Anterior cingulate cortex (tissue), 58 donors: ENCODE data around the gene PRR5.
"Not testable (repeated sequence)": the region's sequence is repeated elsewhere in the genome, so short reads cannot be mapped to it uniquely, and the experiment has no call there.

Experiments
- DNase-seq, 58 donors: peaks; one replicate each; lab custom pipeline; 2025; lab: John Stamatoyannopoulos, UW

Gene PRR5

DNA sequence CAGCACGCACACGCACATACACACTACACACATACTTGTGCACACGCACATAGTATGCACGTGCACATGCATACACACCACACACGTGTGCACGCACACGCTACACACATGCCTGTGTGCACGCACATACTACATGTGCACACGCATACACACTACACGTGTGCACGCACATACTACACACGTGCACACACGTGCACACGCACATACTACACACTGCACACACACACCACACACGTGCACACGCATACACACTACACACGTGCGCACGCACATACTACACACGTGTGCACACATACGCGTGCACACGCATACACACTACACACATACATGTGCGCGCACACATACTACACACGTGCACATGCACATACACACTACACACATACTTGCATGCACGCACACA is 30.7 kb downstream of the PRR5 start:
- no peak for DNase-seq

DNA sequence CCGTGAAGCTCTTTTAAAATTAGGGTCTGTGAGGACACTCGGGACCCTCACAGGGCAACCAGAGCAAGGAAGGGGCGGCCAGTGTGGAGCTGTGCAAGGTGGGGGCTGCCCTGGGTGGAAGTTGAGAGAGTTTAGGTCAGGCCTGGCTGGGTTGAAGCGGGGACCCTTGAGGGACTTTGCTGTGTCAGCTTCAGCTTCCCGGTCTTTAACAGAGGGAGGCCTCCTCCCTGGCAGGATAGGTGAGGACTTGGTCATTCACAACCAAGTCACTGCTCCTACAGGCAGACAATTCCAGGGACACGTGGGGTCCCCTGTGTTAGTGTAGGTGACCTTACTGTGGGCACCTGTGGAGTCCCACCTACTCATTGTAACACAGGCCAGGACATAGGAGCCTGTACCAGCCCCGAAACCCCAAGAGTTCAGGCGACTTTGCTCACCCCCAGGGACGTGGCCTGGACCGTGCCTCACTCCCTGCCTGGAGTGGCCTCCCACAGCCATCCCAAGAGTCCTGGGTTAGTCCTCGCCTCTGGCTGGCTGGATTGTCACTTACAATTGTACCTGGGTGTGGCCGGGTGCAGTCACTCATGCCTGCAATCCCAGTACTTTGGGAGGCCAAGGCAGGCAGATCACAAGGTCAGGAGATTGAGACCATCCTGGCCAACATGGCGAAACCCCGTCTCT is 31.6 kb downstream of the PRR5 start:
- DNase-seq, result no peak

- no peak for DNase-seq
Measured at GRCh38 chr22:44734278-44734677, 32.3 kb downstream of the PRR5 start.

DNA sequence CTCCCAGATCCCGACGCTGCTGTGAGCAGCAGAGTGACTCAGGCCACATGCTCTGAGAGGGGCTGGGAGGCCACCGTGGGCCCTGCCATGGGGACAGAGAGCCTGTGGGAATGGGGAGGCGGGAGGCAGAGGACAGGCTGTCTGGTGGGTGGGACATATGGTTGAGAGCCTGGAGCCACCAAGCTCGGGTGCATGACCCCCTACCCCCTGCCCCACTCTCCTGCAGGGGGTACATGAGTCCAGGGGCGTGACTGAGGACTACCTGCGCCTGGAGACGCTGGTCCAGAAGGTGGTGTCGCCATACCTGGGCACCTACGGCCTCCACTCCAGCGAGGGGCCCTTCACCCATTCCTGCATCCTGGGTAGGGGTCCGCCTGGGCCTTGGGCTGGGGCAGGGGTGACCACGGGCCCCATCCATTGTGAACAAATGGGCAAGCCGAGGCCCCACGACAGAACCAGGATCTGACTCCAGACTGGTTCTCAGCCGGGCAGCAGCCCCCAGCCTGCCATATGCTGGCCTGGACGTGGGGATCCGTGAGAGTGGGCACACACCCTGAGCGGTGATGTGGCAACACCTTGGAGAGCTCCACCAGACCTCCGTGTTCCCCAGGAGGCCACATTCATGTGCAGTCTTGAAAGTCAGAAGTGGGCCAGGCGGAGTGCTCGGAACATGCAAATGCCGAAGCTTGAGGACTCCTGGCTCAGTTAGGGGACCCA is 33.0 kb downstream of the PRR5 start:
- no peak for DNase-seq

DNA sequence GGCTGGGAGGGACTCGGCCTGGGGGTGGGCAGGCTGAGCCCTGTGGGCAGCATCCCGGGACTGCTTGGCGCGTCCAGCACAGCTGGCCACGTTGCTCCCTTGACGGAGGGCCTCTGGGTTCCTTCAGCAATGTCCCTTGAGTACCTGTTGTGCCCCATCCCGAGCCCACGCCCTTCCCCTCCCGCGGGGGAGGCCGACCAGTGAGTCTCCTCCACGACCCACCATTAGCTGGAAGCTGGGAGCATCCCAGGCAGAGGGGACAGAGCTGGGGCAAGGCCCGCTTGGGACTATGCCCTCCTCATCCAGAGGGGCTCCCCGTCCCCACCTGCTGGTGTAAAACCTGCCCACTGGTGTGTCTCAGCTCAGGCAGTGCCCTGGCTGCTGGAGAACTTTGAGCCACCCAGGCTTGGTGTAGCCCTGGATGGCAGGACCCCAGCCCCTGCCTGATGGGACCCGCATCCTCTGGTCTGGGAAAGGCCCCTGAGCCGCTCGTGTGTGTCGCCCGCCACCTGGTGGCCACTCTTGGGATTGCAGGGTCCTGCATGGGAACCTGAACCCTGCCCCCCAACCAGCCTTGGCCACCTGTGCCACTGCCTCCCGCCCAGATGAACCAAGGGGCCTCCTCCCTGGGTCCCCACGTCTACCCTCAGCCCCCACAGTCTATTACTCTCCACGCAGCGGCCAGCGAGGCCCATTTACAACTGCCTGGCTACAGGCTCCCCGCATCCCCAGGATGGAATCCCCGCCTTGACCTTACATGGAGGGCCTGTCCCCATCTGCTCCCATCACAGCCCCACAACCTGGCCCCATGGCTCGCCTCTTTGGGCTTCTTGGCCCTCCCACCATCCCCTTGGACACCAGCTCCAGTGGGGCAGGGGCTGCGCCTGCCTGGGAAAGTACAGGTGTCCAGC is 33.8 kb downstream of the PRR5 start:
- DNase-seq, result peak in 48 of 58 donors; percentile 3 to 84 (median 36)

DNA sequence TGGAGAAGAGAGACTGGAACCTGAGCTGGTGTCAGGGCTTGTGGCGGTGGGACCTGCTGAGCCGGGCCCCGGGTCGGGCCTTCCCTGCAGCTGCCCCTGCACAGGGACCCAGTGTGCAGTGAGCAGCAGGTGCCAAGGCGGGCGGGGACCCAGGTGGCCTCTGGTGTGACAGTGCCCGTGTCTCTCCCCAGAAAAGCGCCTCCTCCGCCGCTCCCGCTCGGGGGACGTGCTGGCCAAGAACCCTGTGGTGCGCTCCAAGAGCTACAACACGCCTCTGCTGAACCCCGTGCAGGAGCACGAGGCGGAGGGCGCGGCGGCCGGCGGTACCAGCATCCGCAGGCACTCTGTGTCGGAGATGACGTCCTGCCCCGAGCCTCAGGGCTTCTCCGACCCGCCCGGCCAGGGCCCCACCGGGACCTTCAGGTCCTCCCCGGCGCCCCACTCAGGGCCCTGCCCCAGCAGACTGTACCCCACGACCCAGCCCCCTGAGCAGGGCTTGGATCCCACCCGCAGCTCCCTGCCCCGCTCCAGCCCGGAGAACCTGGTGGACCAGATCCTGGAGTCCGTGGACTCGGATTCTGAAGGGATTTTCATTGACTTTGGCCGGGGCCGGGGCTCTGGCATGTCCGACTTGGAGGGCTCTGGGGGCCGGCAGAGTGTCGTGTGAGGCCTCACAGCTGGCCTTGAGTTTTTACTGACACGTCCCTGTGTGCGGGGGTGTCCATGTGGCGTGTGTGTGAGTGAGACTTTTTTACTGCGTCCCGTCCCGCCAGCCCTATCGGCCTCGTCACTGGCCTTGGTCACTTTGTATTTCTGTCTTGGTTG is 34.8 kb downstream of the PRR5 start:
- DNase-seq, result no peak

DNA sequence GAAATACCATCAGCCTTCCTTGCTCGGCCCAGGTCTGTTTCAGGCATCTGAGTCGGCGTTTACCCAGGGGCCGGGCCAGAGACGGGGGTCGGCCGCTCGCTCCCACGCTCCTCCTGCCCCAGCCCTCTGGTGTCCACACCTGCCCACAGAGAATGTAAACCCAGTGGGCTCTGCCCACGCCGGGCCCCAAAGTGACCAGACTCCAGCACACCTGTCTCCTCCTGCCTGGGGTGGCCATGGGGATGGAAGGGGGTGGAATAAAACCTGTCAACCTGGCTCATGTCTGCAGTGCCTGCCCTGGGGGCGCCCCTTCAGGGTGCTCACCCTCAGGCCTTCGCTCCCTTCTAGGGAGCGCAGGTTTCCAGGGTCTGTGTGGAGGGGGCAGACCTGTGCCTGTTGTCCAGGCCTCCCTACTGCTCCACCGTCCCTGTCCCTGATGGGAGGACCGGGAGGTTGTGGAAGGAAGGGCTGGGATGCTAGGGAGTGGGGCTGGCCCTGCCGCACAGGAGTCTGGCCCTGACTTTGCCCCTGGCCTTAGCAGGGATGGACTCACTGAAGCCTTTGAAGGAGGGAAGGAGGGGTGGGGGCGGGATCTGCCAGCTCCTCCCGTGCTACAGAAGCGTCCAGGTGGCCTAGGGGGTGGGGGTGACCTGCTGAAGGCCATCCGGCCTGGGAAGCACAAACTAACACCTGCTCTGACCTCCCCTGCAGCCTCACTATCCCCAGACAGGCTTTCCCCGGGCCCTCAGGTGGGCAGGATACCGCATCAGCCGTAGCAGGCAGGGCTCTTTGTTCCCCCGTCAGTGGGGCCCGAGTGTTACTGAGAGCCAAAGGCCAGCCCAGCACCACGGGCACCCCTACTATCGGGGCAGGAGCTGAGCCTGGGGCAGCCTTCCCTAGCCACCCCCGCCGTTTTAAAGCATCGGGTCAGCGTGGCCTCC is 35.7 kb downstream of the PRR5 start:
- no peak for DNase-seq

DNA sequence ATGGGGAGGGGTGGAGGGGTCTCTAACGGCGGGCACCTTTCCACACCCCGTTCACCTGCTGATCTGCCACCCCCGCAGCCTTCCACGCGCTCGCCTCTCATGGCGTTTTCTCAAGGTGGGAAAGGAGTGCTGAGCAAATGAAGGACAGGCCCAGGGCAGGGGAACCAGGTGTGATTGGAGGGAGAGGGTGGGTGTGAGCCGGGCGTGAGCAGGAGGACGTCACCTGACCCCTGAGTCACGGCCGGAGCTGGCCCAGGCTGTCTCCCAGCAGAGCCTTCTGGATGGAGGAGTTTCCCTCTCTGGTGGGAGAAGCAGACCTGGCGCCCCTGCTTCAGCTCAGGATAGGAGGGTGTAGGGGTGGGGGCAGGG is 36.3 kb downstream of the PRR5 start:
- no peak for DNase-seq

GRCh38 chr22:44739024-44739423 is 37.0 kb downstream of the PRR5 start:
- DNase-seq, result no peak

DNA sequence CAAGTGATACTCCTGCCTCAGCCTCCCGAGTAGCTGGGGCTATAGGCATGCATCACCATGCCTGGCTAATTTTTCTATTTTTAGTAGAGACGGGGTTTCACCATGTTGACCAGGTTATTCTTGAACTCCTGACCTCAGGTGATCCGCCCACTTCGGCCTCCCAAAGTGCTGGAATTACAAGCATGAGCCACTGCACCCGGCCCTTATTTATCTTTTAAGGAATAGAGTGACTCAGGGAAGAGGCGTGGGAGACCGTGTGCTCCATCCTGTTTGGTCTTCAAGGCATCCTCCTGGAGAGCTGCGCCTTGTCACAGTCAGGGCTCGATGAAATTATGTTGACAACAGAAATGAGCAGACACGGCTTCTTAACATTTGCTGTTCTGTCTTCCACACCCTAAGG is 37.7 kb downstream of the PRR5 start:
- not testable (repeated sequence) for DNase-seq

DNA sequence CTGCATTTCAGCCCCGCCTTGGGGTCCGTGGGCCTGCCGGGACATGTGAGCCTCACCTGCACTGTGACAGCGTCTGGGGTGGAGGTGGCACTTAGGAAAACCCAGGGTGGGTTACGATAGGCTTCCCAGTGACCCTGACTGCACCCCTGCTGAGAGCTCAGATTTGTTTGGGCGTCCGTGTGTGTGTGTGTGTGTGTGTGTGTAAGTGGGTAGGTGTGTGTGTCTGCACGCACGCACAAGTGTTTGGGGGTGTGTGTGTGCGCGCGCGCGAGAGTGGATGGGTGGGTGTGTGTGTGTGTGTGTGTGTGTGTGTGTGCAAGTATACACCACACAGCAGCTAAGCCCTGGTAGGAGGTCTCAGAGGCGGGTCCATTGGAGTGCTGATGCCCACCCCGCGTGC is 38.3 kb downstream of the PRR5 start:
- DNase-seq, result no peak

DNA sequence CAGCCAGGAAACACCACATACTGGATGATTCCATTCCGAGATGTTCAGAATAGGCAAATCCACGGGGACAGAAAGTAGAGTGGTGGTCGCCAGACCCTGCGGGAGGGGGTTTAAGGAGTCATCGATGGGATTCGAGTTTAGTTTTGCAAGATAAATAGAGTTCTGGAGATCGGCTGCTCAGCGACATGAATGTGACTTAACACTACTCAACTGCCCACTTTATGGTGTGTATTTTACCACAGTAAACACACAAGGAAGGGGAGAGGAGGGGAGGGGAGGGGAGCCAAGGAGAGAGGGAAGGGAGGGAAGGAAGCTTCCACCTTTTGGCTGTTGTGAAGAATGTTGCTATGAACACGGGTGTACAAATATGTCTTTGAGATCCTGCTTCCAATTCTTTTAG is 39.9 kb downstream of the PRR5 start:
- DNase-seq, result no peak

GRCh38 chr22:44743247-44743646 is 41.2 kb downstream of the PRR5 start:
- no peak for DNase-seq

GRCh38 chr22:44743804-44744211 is 41.8 kb downstream of the PRR5 start:
- DNase-seq, result no peak

DNA sequence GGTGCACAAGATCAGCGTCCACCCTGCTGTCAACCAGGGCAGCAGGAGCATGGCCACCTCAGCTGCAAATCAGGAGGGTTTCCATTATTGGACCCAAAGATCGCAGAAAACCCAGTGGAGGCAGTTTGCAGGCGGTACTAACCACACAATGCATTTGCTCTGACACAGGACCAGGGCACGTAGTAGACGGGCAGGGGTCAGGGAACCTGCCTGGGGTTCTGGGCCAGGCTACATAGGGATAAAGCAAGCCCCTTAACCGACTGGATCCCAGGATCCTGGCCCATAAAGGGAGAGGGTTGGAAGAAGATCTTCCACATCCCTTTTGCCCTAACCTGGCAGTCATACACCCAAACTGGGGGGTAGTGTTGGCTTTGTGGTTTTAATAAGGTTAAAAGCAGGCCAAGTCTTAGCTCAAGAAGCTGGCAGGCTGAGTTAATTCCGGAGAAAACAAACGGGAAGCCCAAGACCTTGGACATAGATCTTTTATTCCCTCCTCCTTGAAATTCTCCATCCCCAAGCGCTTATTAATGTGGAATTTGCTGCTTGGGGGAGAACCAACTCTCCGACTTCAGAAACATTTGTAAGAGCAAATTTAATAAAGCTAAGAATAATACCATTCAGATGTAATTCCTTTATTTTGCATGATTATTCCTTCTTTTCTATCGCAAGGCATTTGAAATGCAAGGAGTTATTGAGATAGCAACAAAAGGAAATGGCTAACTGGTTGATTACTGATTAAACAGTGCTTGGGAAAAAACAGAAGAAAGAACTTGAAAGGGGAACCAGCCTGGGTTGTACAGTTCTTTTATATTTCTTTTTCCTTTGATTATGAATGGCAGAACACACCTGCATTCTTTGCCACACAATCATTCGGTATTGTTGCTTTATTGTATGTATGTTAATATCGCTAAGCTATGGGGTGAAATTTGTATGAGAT is 44.1 kb downstream of the PRR5 start:
- peak in 2 of 58 donors; percentile 17 to 20 for DNase-seq

DNA sequence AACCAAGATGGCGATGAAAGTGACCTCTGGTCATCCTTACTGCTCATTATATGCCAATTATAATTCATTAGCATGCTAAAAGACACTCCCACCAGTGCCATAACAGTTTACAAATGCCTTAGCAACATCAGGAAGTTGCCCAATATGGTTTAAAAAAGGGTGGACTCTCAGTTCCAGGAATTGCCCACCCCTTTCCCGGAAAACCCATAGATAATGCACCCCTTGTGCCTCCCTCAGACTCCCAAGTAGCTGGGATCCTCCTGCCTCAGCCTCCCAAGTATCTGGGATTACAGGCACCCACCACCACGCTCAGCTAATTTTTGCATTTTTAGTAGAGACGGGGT is 45.8 kb downstream of the PRR5 start:
- not testable (repeated sequence) for DNase-seq

GRCh38 chr22:44748524-44748923 is 46.5 kb downstream of the PRR5 start:
- no peak for DNase-seq

DNA sequence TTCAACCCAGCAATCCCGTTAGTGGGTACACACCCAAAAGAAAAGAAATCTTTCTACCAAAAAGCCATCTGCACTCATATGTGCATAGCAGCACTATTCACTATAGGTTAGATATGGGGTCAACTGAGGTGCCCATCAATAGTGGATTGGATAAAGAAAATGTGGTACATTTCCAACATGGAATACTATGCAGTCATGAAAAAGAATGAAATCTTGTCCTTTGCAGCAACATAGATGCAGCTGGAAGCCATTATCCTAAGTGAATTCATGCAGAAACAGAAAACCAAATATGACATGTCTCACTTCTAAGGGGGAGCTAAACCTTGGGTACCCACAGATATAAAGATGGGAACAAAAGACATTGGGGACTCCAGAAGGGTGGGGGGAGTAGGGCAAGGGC is 48.5 kb downstream of the PRR5 start:
- no peak for DNase-seq
